Panc1 (cell line): ENCODE data around the gene KIF1C. TPM values are rescaled to one million over a fixed set of nuclear protein-coding genes. Genes with fewer than 3 reads are reported as not detected.

Experiments used
- ATAC-seq: fragments of 200-7000 bp; cut with Tn5 transposase; 2 replicates; pipeline ENCODE4 v1.9.1; 2020; ENCODE audit warnings: mild to moderate bottlenecking, moderate library complexity
- BruUV-seq: library from RNA; stranded (reverse); fragments of 400-500 nt; replicated peaks from 2 replicates; lab custom pipeline; 2021; lab: Mats Ljungman, UMichigan
- CTCF ChIA-PET: fragments of 300-600 bp; sonication (Branson Sonifier 250); formaldehyde crosslinking; loops from one replicate; lab custom pipeline; 2022; ENCODE audit warnings: antibody characterized with exemption; lab: Charles Lee
- POLR2A ChIA-PET: fragments of 300-600 bp; sonication (Branson Sonifier 250); formaldehyde crosslinking; loops from one replicate; lab custom pipeline; 2022; ENCODE audit warnings: antibody characterized with exemption; lab: Charles Lee
- DNase-seq: peaks from one replicate; pipeline ENCODE4 v3.0.0-alpha.2; 2010; ENCODE audit warnings: low read depth, low spot score
- H3K27ac ChIP-seq: 2 replicates; pipeline ENCODE4 v1.5.1; 2011; ENCODE audit warnings: mild to moderate bottlenecking, low read length, inconsistent platforms
- H3K27me3 ChIP-seq: fragments of 200-500 bp; sonication (Bioruptor generic); 2 replicates; pipeline ENCODE4 v1.6.0; 2014; ENCODE audit warnings: low read length, inconsistent platforms; ENCODE audit not compliant: control insufficient read depth, insufficient read depth
- H3K36me3 ChIP-seq: fragments of 200-500 bp; sonication (Bioruptor generic); 2 replicates; pipeline ENCODE4 v1.5.1; 2014; ENCODE audit warnings: inconsistent platforms, mild to moderate bottlenecking, low read length, moderate library complexity; ENCODE audit not compliant: control insufficient read depth, insufficient read depth
- H3K4me1 ChIP-seq: 2 replicates; pipeline ENCODE4 v1.5.1; 2011; ENCODE audit warnings: inconsistent platforms, mild to moderate bottlenecking, low read length, moderate library complexity; ENCODE audit not compliant: control insufficient read depth, insufficient read depth
- H3K4me3 ChIP-seq, 2 experiments: 2 replicates each; pipeline ENCODE4 v1.5.1; 2011 to 2012; ENCODE audit warnings: low read depth in 2 of 2, low read length in 2 of 2, mild to moderate bottlenecking in 2 of 2, inconsistent platforms in 1 of 2, moderate library complexity in 1 of 2
- H3K9me3 ChIP-seq: fragments of 200-500 bp; sonication (Bioruptor generic); 2 replicates; pipeline ENCODE4 v1.5.1; 2014; ENCODE audit warnings: low read depth, mild to moderate bottlenecking, inconsistent platforms, low read length, moderate library complexity; ENCODE audit not compliant: control insufficient read depth, insufficient read depth
- CTCF ChIP-seq: fragments of 450-650 bp; IDR thresholded peaks from 2 replicates; pipeline ENCODE4 v1.5.1; 2017; ENCODE audit warnings: mild to moderate bottlenecking
- POLR2AphosphoS5 ChIP-seq: IDR thresholded peaks from 2 replicates; pipeline ENCODE4 v1.6.1; 2012; ENCODE audit warnings: mild to moderate bottlenecking, low read depth, low read length, moderate library complexity
- REST ChIP-seq, 2 experiments: IDR thresholded peaks; 2 replicates each; pipeline ENCODE4 v1.6.1; 2011 to 2012; ENCODE audit warnings: low read depth in 2 of 2, control low read depth in 1 of 2, low read length in 1 of 2, mild to moderate bottlenecking in 1 of 2, moderate library complexity in 1 of 2; ENCODE audit not compliant: insufficient read depth in 1 of 2
- SIN3A ChIP-seq: IDR thresholded peaks from 2 replicates; pipeline ENCODE4 v1.6.1; 2012; ENCODE audit warnings: low read depth, mild to moderate bottlenecking, low read length, moderate library complexity, borderline replicate concordance; ENCODE audit not compliant: insufficient read depth
- TCF7L2 ChIP-seq: IDR thresholded peaks from 2 replicates; pipeline ENCODE4 v1.6.1; 2011; ENCODE audit warnings: mild to moderate bottlenecking, low read depth, low read length, inconsistent platforms
- in situ Hi-C: cut with HindIII; loops from 2 replicates; pipeline ENCODE4 v1.10.0; 2016; ENCODE audit warnings: low sequenced_read_pairs, low pct_unique_long_range_greater_than_20kb
- intact Hi-C: fragments of 100-400 bp; cut with micrococcal nuclease; formaldehyde crosslinking; loops from one replicate; pipeline ENCODE4 v1.10.0; 2022; ENCODE audit not compliant: unreplicated experiment
- total RNA-seq: library from RNA; stranded (reverse); gene quantifications from one replicate; pipeline ENCODE4 v1.2.1, GENCODE V29; 2021; ENCODE audit not compliant: unreplicated experiment

KIF1C gene
- total RNA-seq, 1 experiment from 2014 or later = 117 TPM

GRCh38 chr17:5035315-5035714 is 37.6 kb downstream of the KIF1C start, which contains the start of gene SLC52A1:
Gene SLC52A1 (minus strand): TSS chr17:5035426. CDS start chr17:5034606, 820 bp downstream.
- intact Hi-C loops = no loop called here
- ChIA-PET CTCF (interaction anchor here (0.6 to 0.7 kb wide), 2 partner anchors 28 to 43 kb away, joined by 3 read pairs; no protein-coding TSS in a partner anchor), POLR2A (no interaction called here)
- Histone ChIP-seq H3K27me3 (no peaks in the 10 kb centered on the region), H3K27ac (no peak within 1 kb of the TSS), H3K4me3 (peak within 1 kb of the TSS; percentile 42 to 57), H3K36me3 (no peaks in the 10 kb centered on the region), H3K4me1 (no peaks in the 10 kb centered on the region), H3K9me3 (no peaks in the 10 kb centered on the region)
- BruUV-seq = no TSS peak
- TF ChIP-seq POLR2AphosphoS5 = no peak
- TF ChIP-seq CTCF = no peak
- no peak for TF ChIP-seq REST (IDR thresholded peaks at IDR 0.05; ENCODE audit: insufficient read depth in 1 of 2, low read depth in 2 of 2, low read length in 1 of 2)
- no peak for TF ChIP-seq TCF7L2
- TF ChIP-seq SIN3A = no peak
- DNase-seq (no peak), ATAC-seq (0 out of 2 replicates have a peak, but pooled peaks have one; percentile 32)
- in situ Hi-C loops = no loop called here

- TF ChIP-seq POLR2AphosphoS5 (no peak), SIN3A (no peak)
- ATAC-seq (no peak), DNase-seq (no peak)
- H3K27me3 ChIP-seq = no peaks in the 10 kb centered on the region
- BruUV-seq = no TSS peak
- no peak overlapping the region for H3K27ac ChIP-seq
- ChIA-PET POLR2A (no interaction called here), CTCF (no interaction called here)
- H3K36me3 ChIP-seq = no peaks in the 10 kb centered on the region
- H3K9me3 ChIP-seq = no peaks in the 10 kb centered on the region
- no peaks in the 10 kb centered on the region for H3K4me1 ChIP-seq
- in situ Hi-C loops = no loop called here
- intact Hi-C loops = no loop called here
- no peak overlapping the region for H3K4me3 ChIP-seq
These were observed 44.6 kb downstream of the KIF1C start for GRCh38 chr17:5042157-5043022.

GRCh38 chr17:5043524-5043923 is 45.8 kb downstream of the KIF1C start:
- Histone ChIP-seq H3K4me1 (no peaks in the 10 kb centered on the region), H3K27me3 (no peaks in the 10 kb centered on the region), H3K36me3 (no peaks in the 10 kb centered on the region), H3K27ac (no peak overlapping the region), H3K9me3 (no peaks in the 10 kb centered on the region), H3K4me3 (no peak overlapping the region)
- BruUV-seq = no TSS peak
- POLR2A ChIA-PET = no interaction called here
- DNase-seq = no peak
- CTCF ChIA-PET = no interaction called here
- intact Hi-C loops (no loop called here), in situ Hi-C loops (no loop called here)
- ATAC-seq = no peak
- TF ChIP-seq POLR2AphosphoS5 = no peak
- TF ChIP-seq REST (IDR thresholded peaks at IDR 0.05; ENCODE audit: insufficient read depth in 1 of 2, low read depth in 2 of 2, low read length in 1 of 2) = no peak
- TF ChIP-seq CTCF = no peak
- no peak for TF ChIP-seq SIN3A
- no peak for TF ChIP-seq TCF7L2
